Fibroblast of skin of abdomen (primary cell): ENCODE measurements around the gene ATP13A4.

Experiments used
- DNase-seq: peaks from one replicate; pipeline ENCODE4 v3.0.0-alpha.2; 2013

The ATP13A4 gene

DNA sequence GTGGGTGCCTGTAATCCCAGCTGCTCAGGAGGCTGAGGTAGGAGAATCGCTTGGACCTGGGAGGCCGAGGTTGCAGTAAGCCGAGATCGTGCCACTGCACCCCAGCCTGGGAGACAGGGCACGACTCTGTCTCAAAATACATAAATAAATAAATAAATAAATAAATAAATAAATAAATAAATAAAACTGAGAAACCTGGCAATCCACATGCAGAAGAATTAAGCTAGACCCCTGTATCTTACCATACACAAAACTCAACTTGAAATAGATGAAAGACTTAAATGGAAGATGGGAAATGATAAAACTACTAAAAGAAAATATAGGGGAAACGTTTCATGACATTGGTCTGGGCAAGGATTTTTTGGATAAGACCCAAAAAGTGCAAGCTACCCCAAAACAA lies 58.0 kb downstream of the ATP13A4 start:
- DNase-seq: no peak

DNA sequence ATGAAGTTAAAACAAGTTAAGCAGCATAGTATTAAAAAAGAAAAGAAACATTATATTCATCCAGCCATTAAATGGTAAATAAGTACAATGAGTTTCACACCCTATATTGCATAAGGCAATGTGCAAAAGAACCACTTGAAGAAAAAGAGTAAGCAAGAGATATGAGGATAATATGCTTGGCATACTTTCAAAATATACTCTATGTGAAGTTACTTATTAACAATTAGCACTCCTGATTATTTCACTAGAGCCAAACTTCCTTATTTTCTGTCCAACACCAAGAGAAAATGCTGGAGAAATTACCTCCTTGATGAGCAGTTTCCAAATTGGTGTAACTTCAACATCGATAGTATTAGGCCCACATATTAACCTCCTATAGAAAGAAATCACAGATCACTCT lies 63.7 kb downstream of the ATP13A4 start:
- no peak for DNase-seq

DNA sequence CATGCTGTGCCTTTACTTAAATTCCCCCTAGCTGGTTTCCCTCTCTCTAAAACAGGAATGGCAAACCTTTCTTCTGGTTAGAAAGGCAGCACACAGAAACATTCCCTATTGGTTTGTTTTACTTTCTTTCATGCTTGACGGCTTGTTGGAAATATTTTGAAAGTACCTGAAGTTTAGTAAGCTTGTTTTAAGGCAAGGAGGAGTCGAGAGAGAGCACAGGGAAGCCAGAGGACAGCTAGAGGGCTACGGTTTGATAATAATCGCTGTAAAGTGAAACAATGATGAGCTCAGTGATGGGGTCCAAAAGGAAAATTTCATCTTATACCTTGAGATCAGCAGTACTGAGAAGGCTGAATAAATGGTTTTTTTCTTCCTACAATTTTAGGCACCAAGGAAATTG lies 64.1 kb downstream of the ATP13A4 start:
- DNase-seq: no peak

DNA sequence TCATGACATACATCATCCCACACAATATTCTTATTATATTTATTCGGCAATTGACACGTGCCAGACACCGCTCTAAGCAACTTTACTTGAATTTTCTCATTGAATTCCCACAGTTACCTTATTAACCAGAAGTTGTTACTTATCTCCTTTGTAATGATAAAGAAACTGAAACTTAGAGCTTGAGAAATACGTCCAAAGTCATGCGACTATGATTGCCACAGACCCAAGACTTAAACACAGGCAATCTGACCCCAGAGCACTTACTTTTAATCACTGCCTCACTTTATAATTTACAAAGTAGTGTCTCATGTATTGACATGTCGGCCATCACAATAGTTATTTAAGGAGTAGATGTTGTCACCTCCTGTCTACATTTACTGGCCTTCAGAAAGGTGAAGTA lies 64.7 kb downstream of the ATP13A4 start:
- no peak for DNase-seq

DNA sequence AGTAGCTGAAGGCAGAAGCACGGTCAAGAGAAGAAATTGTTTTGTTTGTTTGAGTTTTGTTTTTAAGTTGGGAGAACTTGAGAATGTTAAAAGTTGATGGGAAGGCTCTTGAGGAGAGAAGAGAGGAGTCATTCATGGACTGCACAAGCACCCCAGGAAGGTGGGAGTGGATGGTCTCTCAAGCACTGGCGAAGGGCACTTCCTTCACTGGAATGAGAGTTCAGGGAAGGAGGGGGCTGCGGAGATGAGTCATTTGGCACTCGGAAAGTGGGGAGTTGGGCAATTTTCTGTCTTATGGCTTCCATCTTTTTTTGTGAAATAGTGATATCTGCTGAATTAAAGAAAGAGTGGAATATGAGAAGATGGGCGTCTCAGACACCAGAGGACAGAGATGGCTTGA lies 66.0 kb downstream of the ATP13A4 start:
- no peak for DNase-seq

DNA sequence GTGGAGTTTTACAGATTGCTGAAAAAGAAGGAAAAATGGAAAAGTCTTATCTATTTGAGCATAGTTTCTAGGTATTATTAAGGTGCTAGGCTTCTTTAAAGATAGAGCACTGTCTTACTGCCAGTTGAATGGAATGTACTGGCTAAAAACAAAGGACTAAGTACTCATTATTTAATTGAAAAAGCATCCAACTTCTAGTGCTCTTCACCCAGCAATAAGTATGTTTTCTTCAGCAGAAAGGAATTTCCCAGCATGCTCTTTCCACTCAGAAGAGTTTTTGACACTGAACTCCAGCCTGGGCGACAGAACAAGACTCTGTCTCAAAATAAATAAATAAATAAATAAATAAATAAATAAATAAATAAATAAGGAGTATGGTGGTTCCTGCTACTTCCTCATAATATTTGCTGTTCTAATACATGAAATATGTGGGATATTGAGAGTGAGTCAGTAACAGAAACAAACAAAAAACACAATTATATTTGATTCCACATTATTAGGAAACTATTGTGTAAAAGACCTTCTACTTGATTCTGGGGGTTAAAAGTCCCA lies 70.6 kb downstream of the ATP13A4 start:
- no peak for DNase-seq

DNA sequence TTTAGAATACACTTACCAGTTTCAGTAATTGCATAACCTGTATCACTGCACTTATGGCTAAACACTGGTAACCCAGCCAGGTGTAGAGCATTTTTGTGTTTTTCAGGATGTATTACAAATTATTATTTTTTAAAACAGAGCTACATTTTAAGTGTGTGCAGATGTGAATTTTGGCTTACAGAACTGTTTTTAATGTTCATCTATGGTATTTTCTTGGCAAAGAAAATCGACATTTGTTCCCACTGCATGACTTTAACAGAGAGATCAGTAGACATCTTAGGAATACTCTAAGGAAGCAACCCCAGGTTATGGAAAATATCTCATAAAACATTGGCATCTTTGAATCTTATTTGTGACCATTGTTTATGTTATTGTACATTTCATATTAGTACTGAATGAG lies 73.3 kb downstream of the ATP13A4 start:
- DNase-seq: no peak

DNA sequence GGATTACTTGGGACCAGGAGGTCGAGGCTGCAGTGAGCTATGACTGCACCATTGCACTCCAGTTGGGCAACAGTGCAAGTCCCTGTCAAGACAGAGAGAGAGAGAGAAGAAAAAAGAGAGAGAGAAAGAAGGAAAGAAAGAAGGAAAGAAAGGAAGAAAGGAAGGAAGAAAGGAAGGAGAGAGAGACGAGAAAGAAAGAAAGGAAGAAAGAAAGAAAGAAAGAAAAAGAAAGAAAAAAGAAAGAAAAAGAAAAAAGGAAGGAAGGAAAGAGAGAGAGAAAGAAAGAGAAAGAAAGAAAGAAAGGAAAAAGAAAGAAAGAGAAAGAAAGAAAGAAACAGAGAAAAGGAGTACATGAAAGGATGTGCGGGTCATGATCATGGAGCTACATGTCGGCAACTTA lies 80.2 kb downstream of the ATP13A4 start:
- DNase-seq: no peak

DNA sequence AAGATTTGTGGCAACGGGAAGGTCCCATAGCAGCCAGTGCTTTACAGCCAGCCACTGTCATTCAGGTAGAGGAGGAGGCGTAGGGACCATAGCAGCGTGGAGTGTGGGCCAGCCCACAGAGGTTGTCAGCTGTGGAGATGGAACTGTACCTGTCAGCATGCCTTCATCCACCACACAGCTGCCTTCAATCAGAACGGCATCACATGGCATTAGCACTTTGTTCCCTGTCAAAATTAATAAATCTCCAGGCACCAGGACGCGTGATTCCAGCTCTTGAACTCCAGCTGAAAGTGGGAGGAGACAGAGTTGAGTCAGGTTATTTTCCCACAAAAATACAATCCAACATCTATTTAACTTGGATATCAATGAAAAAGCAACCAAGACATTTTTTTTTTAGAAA lies 84.0 kb downstream of the ATP13A4 start:
- no peak for DNase-seq

DNA sequence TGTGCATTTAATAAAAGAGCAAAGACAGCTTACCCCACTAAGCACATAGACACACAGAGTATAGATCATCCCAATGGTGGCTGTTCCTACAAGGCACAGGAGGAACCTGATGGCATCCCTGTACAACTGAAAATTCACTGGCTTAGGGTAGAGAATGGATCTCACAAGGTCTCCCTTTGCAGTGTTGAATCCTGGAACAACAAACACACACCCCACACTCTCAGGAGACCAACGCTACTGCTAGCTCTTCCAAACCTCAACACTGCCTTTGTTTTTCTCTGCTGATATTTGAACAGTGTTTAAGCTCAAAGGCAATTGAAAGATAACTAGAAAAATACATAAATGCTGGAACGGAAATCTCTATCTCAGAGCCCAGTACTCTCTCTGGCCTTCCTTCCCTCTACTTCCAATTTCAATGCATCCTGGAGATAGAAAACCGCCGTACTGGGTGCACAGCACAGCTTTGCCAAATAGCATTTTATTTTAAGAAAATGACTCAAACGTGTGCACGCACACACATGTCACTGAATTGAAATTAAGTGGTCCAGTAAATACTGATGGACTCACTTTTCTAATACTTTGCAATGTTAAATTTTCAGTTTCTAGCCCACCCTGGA lies 88.6 kb downstream of the ATP13A4 start:
- no peak for DNase-seq

DNA sequence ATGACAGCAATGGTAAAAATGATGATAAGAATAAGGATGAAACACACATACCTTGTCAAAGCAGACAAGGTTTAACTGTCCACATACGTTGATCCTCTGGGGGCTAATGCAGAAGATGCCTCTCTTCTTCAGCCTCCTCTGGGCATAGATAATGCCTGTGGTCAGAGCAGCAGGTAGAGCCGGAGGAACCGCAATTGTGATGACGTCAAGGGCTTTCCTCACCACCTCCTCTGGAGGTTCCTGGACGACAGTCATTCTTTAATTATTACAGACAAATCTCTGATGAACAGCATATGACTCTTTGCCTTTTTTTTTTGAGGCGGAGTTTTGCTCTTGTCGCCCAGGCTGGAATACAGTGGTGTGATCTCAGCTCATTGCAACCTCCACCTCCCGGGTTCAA lies 89.8 kb downstream of the ATP13A4 start:
- DNase-seq: no peak

DNA sequence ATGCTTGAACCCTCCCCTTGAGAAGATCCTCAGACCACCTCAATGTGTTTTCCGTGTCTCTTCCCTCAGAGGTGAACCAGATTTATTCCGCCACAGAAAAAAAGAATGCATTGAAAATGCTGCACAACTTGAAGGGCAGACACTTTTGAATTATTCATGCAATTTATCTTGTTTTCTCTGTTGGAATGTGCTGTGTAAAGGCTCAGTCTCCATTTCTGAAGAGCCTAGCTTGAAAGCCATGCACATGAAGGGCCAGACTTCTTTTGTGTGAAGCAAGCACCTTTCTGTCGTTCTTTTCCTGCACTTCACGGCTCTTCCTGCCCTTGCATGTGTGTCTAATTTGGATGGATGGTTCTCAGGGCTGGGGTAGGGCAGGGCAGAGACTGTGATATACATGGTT lies 97.2 kb downstream of the ATP13A4 start:
- no peak for DNase-seq

DNA sequence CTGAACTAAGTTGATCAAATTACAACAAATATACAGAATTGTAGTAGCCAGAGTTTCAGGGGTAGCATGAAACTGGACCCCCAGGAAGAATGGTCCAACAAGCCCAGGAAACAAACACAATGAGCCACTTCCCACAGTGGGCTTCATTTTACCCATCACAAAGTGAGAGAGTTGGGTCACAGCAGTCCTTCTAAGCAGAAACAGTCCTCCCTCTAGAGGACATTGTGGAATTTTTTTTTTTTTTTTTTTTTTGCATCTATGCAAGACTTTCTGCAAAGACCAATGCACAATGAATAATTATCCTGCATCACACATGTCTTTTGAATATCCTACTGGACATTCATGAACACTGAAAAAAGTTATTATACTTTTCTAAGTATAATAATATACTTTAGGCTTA lies 102.4 kb downstream of the ATP13A4 start:
- DNase-seq: no peak

DNA sequence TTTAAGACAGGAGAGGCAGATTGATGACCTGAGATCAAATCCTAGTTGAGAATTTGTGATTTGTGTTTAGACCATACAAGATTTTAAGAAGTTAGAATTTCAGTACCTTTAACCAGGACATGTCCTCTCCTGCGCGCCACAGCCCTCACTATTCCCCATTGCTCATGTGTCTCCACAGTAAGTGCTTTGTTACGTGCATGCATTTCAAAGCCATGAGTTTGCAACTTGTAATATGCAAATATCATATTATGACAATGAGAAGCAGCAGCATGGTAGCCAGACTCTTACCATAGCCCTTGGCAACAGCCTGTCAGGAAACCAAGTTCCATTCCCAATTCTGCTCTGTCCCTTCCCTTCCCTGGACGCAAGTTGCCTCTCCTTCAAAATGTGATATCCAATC lies 102.8 kb downstream of the ATP13A4 start:
- DNase-seq: no peak

DNA sequence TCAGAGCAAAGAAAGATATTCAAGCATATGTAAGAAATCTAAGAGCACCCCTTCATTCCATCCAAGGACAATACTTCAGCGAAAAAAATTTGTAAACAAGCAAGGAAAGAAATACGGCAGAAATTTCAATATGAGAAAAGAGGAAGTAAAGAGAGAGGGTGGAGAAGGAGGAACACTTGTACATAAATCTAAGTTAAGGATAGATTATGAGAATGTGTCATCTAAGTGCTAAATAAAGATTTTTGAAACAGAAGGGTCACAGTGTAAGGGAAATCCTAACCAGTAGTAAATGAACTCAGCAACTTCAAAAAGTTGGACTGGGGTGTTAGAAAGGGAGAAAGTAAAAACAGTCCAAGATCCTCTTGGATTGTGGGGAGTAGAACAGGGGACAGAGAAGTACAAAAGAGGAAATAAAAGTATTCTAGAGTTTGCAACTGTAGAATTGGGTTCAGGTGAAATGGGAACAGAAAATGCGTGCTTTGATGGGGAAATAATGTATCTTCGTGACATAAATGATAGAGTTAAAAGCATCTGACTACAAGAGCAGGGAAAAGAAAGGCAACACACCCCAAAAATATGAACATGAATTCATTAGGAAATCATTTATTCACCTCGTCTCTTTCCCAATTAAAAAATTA lies 107.6 kb downstream of the ATP13A4 start:
- DNase-seq: no peak

DNA sequence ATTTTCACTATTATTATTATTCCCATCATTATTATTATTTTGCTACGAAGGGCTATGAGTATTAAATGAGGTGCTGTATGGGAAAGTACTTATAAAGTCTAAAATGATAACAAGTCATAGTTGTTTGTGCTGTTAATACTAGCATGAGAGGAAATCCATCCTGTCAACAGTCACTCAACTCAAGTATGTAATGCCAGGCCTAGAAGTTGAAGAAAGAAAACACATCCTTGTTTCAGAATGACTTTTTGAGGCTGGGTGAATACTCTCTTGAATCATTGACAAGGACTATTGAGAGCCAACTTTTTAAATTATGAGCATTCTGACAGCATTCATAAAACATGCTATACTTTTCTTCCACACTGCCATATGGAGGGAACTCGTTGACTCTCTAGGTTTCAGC lies 115.3 kb downstream of the ATP13A4 start:
- DNase-seq: no peak

DNA sequence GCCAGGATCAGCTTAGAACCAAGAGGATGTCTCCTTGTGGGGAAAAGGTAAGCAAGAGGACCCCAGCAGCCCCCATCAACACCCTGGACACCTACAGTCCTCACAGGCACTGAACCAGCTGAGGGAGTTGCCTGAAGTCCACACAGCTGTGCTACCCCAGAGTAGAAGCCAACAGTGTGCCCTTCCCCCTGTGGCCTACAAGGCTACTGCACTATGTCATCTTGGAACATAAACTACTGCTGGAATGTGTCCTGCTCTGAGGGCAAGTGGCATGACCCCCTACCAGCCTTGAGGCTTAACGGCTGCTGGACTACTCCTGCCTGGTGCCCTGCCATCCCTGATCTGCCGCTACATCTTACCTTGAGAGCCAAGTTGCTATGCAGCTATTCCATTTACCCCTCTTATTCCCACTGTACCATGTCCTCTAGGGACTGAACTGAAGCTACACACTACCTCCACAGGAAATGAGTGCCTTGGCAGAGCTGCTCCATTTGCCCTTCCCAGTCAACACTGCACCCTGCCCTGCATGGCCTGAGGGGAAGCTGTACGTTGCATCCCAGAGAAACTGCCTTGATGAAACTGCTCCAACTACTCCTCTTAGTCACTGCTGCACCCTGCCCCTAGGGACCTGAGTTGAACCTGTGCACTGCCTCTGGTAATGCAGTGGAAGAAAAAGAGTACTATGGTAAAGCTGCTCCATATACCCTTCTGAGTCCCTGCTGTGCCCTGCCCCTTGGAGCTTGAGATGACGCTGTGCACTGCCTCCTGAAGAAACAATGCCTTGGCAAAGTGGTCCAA lies 135.9 kb downstream of the ATP13A4 start:
- no peak for DNase-seq

DNA sequence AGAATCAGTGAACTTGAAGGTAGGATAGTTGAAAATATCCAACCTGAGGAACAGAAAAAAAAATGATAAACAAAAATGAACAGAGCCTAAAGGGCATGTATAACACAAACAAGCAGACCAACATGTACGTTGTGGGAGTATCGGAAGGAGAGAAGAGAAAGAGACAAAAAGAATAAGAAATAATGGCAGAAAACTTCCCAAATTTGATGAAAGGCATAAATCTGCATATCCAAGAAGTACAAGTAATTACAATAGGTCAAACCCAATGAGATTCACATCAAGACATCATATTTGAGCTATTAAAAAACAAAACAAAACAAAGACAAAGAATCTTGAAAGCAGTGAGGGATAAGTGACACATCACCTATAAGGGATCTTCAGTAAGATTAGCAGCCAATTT lies 138.1 kb downstream of the ATP13A4 start:
- no peak for DNase-seq

DNA sequence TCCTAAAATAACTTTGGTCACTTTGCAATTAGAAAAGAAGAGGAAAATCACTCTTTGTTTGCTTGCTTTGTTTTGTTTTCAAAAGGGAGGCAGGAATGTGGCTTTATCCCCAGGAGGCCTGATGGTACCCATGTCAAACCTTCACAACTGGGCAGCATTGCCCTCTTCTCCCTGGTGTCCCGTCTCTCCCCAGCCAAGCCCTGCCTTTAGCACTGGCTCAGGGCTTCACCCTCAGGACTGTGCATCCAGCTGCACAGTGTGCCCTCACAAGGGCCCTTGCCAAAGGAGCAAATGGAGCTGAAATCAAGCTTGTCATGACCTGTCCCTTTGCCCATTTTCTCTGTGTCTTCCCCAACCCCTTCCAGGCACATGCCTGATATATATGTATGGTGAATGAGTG lies 147.0 kb downstream of the ATP13A4 start:
- DNase-seq: no peak

DNA sequence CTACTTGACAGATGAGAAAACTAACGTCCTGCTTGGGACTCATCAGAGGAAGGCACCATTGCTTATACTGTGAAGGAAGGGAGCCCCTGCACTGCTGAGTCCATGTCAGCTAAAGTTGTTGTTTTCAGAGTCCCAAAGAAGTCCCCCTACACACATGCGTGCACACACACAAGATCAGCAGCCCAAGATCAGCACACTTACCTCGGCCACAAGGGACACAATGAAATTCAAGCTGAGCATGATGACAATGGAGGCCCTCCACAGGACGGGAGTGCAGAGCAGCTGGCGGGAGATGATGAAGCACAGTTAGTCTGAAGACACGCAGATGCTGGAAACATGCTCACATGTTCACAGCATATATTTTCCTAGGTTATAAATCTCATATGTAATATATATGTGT lies 147.6 kb downstream of the ATP13A4 start:
- no peak for DNase-seq

DNA sequence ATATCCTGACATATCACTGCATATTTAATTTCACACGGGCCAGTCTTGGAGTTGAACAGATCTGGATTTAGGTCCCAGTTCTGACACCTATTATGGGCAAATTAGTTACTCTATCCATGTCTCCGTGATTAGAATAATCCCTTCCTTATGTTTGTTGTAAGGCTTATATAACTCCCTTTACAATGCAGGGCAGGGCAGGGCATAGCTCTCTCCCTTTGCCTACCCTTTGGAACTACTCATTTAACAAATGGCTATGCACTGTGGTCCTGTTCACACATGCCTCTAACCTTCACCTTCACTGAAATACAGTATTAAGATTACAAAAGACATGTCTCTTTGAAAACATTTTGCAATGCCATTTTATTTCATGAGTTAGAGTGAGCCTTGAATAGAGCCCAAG lies 151.4 kb downstream of the ATP13A4 start:
- DNase-seq: no peak

DNA sequence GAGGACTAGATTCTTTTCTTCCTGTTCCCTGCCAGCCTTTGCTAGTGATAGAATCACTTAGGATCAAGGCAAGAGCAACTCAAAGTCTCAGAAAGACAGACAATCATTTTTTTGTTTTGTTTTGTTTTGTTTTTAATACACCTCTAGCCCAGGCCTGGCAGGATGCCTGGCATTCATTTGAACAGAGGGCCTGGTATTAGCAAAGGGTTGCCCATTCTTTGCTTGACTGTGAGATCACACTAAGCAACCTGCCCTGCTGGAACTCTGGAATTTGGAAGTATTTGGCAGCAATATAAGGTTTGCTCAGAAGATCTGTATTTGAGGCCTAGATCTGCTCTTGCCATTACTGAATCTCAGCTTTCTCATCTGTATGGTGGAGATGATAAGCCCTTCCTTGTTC lies 154.4 kb downstream of the ATP13A4 start:
- DNase-seq: no peak

DNA sequence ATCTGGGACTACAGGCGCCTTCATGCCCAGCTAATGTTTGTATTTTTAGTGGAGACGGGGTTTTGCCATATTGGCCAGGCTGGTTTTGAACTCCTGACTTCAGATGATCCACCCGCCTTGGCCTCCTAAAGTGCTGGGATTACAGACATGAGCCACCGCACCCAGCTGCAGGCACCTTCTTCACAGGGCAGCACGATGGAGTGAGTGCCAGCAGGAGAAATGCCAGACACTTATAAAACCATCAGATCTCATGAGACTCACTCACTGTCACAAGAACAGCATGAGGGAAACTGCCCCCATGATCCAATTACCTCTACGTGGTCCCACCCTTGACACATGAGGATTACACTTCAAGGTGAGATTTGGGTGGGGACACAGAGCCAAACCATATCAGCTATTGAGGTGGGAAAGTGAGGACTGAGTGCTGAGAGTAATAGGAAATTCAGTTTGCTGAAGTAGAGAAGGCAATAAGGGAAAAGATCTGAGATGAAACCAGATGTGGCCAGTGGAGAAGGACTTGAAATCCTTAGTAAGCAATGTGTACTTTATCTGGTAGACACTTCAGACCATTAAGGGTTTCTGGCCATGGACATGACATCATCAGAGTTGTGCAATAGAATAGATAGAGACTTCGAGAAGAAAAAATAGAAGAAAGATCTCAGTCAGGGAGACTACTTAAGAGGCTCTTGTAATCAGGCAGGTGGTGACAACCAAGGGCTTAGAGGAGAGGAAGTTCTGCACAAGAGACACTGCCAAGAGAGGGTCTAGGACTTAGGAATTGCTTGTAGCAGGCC lies 158.0 kb downstream of the ATP13A4 start:
- no peak for DNase-seq
